Activated effector memory CD4-positive, alpha-beta T cell treated with anti-CD3 and anti-CD28 coated beads, Interleukin-2, amount 50 U/mL, for 16 hours (primary cell): ENCODE results near the gene LIPI.
"Not testable (repeated sequence)": the region's sequence is repeated elsewhere in the genome, so short reads cannot be mapped to it uniquely, and the experiment has no call there.

Source experiments
- DNase-seq: peaks from one replicate; pipeline ENCODE4 v3.0.0-alpha.2; 2020

Gene LIPI

DNA sequence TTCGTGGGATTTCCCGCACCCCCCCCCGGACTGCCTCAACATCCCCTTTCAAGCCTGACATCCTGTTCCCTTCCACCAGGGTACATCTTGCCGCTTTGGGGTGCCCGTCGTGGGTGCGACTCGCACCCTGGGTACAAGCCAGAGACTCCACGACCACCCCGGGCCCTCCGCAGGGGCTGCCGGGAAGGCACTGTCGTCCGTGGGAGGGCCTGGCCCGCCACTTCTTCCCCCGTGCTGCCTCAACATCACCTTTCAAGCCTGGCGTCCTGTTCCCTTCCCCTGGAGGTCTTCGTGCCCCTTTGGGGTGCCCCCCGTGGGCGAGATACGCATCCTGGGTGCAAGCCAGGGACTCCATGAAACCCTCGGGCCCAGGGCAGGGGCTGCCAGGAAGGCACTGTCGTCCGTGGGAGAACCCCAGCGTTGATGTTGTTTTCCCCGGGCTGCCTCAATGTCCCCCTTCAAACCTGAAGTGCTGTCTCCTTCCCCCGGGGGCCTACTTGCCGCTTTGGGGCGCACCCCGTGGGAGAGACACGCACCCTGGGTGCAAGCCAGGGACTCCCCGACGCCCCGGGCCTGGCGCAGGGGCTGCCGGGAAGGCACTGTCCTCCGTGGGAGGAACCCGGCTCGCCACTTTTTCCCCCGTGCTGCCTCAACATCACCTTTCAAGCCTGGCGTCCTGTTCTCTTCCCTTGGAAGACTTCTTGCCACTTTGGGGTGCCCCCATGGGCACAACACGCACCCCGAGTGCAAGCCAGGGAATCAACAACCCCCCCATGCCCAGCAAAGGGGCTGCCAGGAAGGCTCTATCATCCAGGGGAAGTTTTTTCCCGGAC lies 138.6 kb downstream of the LIPI start:
- DNase-seq: no peak

DNA sequence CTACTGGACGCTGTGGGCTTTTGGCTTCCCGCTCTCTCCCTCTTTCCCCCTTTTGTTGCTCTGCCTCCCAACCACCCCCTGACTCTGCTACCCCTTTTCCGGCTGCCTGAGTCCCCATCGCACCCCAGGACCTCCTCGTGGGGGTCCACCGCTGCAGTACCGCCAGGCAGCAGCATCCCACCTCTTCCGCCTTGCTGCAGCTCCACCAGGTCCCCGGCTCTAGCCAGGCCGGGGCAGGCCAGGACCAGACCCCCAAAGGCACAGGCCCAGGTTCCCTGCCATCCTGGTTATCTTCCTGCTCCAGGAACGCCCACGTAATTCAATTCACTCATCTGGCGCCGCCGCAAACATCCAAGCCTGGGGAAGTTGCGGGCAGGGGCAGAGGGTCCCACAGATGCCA lies 139.8 kb downstream of the LIPI start:
- DNase-seq: no peak

DNA sequence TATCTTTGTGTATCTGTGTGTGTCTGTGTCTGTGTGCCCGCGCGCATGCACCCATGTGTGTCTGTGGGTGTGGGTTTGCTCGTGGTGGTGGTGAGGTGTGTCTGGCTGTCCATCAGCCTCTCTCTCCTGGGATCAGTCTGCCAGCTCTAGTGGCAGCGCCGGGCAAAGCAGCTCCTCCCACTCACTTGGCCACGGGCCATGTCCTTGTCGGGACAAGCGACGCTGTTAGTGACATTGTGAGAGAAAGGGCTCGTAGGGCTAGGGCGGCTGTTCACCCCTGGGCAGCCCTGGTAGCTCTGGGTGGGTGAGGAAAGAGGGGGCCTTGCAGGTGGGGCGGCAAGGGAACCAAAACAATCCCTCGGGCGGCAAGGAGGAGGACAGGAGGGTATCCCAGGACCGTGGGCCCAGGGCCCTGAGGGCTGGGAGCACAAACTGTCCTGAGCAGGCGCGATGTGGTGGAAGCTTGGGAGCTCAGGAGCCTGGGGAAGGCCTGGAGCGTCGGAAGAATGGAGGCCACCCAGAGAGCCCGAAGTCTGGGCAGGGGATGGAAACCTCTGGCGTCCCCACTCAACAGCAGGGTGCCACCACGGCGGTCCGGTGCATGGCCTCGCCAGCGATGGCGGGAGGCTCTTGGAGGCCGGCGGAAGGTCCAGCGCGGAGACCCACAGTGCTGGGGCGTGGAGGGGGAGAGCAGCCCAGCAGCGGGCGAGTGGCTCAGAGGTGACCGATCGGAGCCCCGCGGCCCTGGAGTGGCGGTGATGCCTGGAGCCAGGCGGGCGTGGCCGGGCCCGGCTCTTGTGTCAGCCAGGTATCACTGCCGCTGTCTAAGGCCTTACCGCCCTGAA lies 140.5 kb downstream of the LIPI start:
- no peak for DNase-seq

DNA sequence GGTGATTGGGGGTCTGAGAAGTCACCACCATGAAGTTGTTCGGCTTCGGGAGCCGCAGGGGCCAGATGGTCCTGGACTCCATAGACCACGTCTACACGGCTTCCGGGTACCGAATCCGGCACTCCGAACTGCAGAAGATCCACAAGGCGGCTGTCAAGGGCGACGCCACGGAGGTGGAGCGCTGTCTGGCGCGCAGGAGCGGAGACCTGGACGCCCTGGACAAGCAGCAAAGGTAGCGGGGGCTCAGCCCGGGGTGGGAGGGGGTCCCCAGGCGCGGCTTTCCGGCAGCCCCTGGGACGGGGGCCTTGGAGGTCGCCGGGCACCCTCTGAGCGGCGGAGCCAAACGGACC lies 146.5 kb downstream of the LIPI start:
- DNase-seq: peak; percentile 54

DNA sequence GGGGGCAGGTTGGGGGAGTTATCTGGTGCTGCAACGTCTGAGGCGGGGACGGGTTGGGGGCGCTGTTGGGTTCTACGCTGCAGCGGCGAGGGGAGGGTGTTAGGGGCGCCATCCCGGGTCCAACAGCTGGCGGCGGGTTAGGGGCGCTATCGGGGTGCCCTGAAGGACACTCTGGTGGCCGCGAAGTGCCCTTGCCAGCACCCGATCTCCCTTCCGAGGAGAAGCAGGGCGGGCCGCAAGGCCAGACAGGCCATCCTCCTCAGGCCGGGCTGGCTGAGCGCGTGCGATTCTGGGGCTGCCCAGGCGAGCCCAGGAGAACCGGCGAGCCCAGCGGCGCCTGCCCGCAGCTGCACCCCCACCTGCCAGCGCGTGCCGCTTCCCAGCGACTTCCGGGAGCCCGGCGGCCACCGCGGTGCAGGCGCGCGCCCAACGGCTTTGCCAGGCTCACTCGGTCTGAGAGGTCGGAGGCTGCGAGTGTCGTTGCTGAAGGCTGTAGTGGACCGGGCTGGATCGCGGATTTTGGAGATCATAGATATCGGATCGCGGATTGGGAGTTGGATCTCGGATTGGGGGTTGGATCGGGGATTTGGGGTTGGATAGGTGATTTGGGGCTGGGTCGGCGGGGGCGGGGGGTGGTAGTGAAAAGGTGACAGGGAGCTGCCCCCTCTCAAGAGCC lies 147.0 kb downstream of the LIPI start:
- peak; percentile 59 for DNase-seq

DNA sequence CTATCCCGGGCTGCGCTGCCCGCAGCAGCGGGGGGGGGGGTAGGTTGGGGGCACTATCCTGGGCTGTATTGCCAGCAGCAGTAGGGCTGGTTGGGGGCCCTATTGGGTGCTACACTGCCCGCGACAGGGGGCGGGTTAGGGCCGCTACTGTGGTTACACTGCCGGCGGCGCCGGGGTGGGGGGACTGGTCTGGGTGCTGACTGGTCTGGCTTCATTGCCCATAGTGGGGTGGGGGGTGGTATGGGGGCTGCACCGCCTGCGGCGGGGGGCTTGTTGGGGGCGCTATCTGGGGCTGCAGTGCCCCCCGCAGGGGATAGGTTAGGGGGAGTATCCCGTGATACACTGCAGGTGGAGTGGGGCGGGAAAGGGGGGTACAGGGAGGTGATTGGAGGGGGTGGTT lies 148.1 kb downstream of the LIPI start:
- DNase-seq: not testable (repeated sequence)

DNA sequence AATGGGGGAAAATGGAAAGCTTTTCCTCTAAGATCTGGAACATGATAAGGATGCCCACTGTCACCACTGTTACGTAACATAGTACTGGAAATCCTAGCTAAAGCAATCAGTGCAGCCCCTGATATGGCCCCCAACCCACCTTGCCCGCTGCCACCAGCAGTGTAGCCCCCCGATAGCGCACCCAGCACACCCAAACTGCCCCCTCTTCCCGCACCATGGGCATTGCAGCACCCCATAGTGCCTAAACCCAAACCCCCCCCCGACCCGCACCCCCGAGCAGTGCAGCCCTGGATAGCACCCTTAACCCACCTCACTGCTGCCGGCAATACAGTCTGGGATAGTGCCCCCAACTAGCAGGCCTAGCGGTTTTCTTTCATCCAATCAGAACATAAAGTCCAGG lies 148.9 kb downstream of the LIPI start:
- not testable (repeated sequence) for DNase-seq

DNA sequence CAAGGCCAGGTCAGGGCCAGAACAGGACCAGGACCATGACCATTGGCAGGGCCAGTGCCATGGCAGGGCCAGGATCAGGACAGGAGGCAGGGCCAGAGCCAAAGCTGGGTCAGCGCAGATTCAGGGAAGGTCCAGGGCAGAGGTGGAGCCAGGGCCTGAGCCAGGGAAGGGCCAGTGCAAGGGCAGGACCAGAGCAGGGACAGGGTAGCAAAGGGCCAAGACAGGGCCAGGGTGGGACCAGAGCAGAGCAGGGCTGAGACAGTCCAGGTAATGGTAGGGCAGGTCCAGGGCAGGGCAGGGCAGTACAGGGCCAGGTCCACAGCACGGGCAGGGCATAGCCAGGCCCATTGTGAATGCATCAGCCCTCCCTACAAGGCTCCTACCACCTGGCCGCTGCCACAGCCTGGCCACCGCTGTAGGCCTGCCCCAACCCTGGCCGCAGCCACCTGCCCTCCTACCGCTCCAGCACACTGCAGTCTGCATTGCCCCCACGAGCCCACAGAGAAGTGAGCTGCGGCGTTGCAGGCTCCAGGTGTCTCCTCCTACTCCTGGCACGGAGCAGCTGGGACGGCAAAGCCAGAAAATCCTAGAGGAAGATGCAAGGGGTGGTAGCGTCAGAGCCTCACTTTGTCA lies 151.6 kb downstream of the LIPI start:
- not testable (repeated sequence) for DNase-seq
